HepG2 (cell line): Measurements from ENCODE around the gene C10orf143. TPM values are rescaled to one million over a fixed set of nuclear protein-coding genes. Genes with fewer than 3 reads are reported as not detected.

Experiments used
- ATAC-seq: fragments of 200-7000 bp; cut with Tn5 transposase; 3 replicates; pipeline ENCODE4 v1.9.1; 2020; ENCODE audit warnings: mild to moderate bottlenecking, moderate library complexity
- BruUV-seq: library from RNA; stranded (reverse); fragments of 400-500 nt; replicated peaks from 2 replicates; lab custom pipeline; 2021; lab: Mats Ljungman, UMichigan
- CTCF ChIA-PET: fragments of 300-600 bp; formaldehyde crosslinking; extraction: SDS; loops from one replicate; lab custom pipeline; 2021; ENCODE audit warnings: low total read pairs, inconsistent platforms, low intra/inter-chr PET ratio; lab: Yijun Ruan, JAX
- POLR2A ChIA-PET: fragments of 350-600 bp; sonication (Branson Sonifier 250); formaldehyde crosslinking; loops from one replicate; lab custom pipeline; 2020; ENCODE audit warnings: antibody characterized with exemption, inconsistent platforms; lab: Yijun Ruan, JAX
- DNase-seq: peaks from one replicate; pipeline ENCODE4 v3.0.0-alpha.2; 2015; ENCODE audit warnings: low spot score
- FAIRE-seq: peaks from 3 replicates; lab custom pipeline; 2011; peaks lifted over from hg19 to GRCh38; lab: Jason Lieb, UNC
- H2AFZ ChIP-seq: one replicate; pipeline ENCODE4 v1.6.1; 2011; ENCODE audit warnings: low read length, inconsistent platforms
- H3K27ac ChIP-seq: fragments of 300-600 bp; 3 replicates; pipeline ENCODE4 v1.8.0; 2011; ENCODE audit warnings: mixed run types, mild to moderate bottlenecking, mixed read lengths, low read length, inconsistent platforms; ENCODE audit not compliant: insufficient read depth; ENCODE audit errors: extremely low read length
- H3K27me3 ChIP-seq, 2 experiments: fragments of 200-600 bp in 1 of 2; 2 replicates in 1 of 2; 3 replicates in 1 of 2; pipeline versions ENCODE4 v1.6.0 to v1.8.0; 2011; ENCODE audit warnings: low read length in 2 of 2, mild to moderate bottlenecking in 2 of 2, moderate library complexity in 2 of 2, inconsistent platforms in 1 of 2; ENCODE audit not compliant: insufficient read depth in 2 of 2, control insufficient read depth in 1 of 2
- H3K36me3 ChIP-seq, 2 experiments: fragments of 200-600 bp in 1 of 2; replicated peaks in 1 of 2; 2 replicates in 1 of 2; 3 replicates in 1 of 2; pipeline versions ENCODE4 v1.5.1 to v1.8.0; 2011; ENCODE audit warnings: low read length in 2 of 2, inconsistent platforms in 1 of 2; ENCODE audit not compliant: insufficient read depth in 2 of 2, control insufficient read depth in 1 of 2
- H3K4me1 ChIP-seq: 2 replicates; pipeline ENCODE4 v1.5.1; 2012; ENCODE audit warnings: low read length, inconsistent platforms; ENCODE audit not compliant: insufficient read depth
- H3K4me2 ChIP-seq: 2 replicates; pipeline ENCODE4 v1.6.0; 2011; ENCODE audit warnings: low read depth, low read length, inconsistent platforms
- H3K4me3 ChIP-seq, 3 experiments: fragments of 200-600 bp in 1 of 3; sonication (generic), shearing (Covaris generic) in 1 of 3; replicated peaks in 1 of 3; 2 replicates each; pipeline ENCODE4 v1.5.1; 2011 to 2016; ENCODE audit warnings: low read length in 3 of 3, inconsistent platforms in 2 of 3, low read depth in 2 of 3, mild to moderate bottlenecking in 2 of 3, control low read depth in 1 of 3, mixed read lengths in 1 of 3; ENCODE audit not compliant: insufficient read depth in 1 of 3
- H3K79me2 ChIP-seq: one replicate; pipeline ENCODE4 v1.6.1; 2011; ENCODE audit warnings: low read length, inconsistent platforms; ENCODE audit not compliant: insufficient read depth
- H3K9ac ChIP-seq: 2 replicates; pipeline ENCODE4 v1.6.0; 2011; ENCODE audit warnings: mild to moderate bottlenecking, low read depth, low read length, inconsistent platforms; ENCODE audit not compliant: insufficient read depth
- H3K9me3 ChIP-seq: 2 replicates; pipeline ENCODE4 v1.5.1; 2012; ENCODE audit warnings: mild to moderate bottlenecking, low read length
- H4K20me1 ChIP-seq: 2 replicates; pipeline ENCODE4 v1.6.0; 2011; ENCODE audit warnings: inconsistent platforms, mild to moderate bottlenecking, low read length, moderate library complexity; ENCODE audit not compliant: insufficient read depth
- BRD4 ChIP-seq: sonication (generic); formaldehyde crosslinking; IDR thresholded peaks from 2 replicates; pipeline ENCODE4 v1.4.0; 2020; ENCODE audit warnings: missing genetic modification reagents
- CEBPB ChIP-seq: IDR thresholded peaks from 2 replicates; pipeline ENCODE4 v1.6.1; 2011; ENCODE audit warnings: low read depth, low read length, improper control_type of control experiment, borderline replicate concordance
- FOXO1 ChIP-seq: sonication (generic); formaldehyde crosslinking; IDR thresholded peaks from 2 replicates; pipeline ENCODE4 v1.4.0; 2020; ENCODE audit warnings: missing genetic modification reagents
- HMG20A ChIP-seq: IDR thresholded peaks from 2 replicates; pipeline ENCODE4 v1.6.1; 2016; ENCODE audit warnings: borderline replicate concordance
- NCOR1 ChIP-seq: fragments of 200-600 bp; sonication (generic); IDR thresholded peaks from 2 replicates; pipeline ENCODE4 v1.7.0; 2017; ENCODE audit warnings: antibody characterized with exemption, low read length, borderline replicate concordance
- NR2F2 ChIP-seq: IDR thresholded peaks from 2 replicates; pipeline ENCODE4 v1.6.1; 2012; ENCODE audit warnings: low read depth, inconsistent platforms, borderline replicate concordance
- ONECUT2 ChIP-seq: sonication (generic); formaldehyde crosslinking; IDR thresholded peaks from 2 replicates; pipeline ENCODE4 v1.4.0; 2020; ENCODE audit warnings: missing genetic modification reagents
- POLR2G ChIP-seq: fragments of 200-400 bp; formaldehyde crosslinking; IDR thresholded peaks from 2 replicates; pipeline ENCODE4 v1.6.1; 2018; ENCODE audit warnings: mild to moderate bottlenecking, low read depth, low read length, moderate library complexity
- SMARCE1 ChIP-seq: fragments of 450-650 bp; IDR thresholded peaks from 2 replicates; pipeline ENCODE4 v1.6.1; 2017; ENCODE audit warnings: borderline replicate concordance
- STAG1 ChIP-seq: sonication (generic); formaldehyde crosslinking; IDR thresholded peaks from 2 replicates; pipeline ENCODE4 v1.4.0; 2020; ENCODE audit warnings: missing genetic modification reagents
- ZNF251 ChIP-seq: sonication (generic); formaldehyde crosslinking; IDR thresholded peaks from 2 replicates; pipeline ENCODE4 v1.9.0; 2021; ENCODE audit warnings: mild to moderate bottlenecking, missing genetic modification reagents
- ZNF263 ChIP-seq: sonication (generic); formaldehyde crosslinking; IDR thresholded peaks from 2 replicates; pipeline ENCODE4 v1.4.0; 2020; ENCODE audit warnings: missing genetic modification reagents
- ZNF501 ChIP-seq: sonication (generic); formaldehyde crosslinking; IDR thresholded peaks from 2 replicates; pipeline ENCODE4 v1.5.1; 2020; ENCODE audit warnings: mild to moderate bottlenecking, moderate library complexity, missing genetic modification reagents
- ZNF747 ChIP-seq: sonication (generic); formaldehyde crosslinking; IDR thresholded peaks from 2 replicates; pipeline ENCODE4 v1.8.1; 2023; ENCODE audit warnings: missing genetic modification reagents, mild to moderate bottlenecking, borderline replicate concordance
- WGBS: methylation state at CpG from one replicate; pipeline ENCODE4 v1.1.6; 2017; ENCODE audit warnings: low lambda C conversion rate; 5-methylcytosine and 5-hydroxymethylcytosine counted together
- in situ Hi-C: cut with HindIII; loops from 2 replicates; pipeline ENCODE4 v1.10.0; 2017; ENCODE audit warnings: low pct_unique_long_range_greater_than_20kb; ENCODE audit not compliant: extremely low pct_ligation_motif_present
- intact Hi-C: fragments of 100-400 bp; cut with micrococcal nuclease; formaldehyde crosslinking; loops from one replicate; pipeline ENCODE4 v1.10.0; 2022; ENCODE audit not compliant: unreplicated experiment
- polyA plus RNA-seq, 8 experiments: library from polyadenylated mRNA; depleted of rRNA in 3 of 8; stranded (reverse) in 7 of 8; unstranded in 1 of 8; fragments of >200 nt; fragmentation: Illumina TruSeq in 4 of 8; extraction: Trizol in 4 of 8; gene quantifications; 2 replicates each; pipeline versions ENCODE4 v1.2.1 to v1.2.3, GENCODE V29; 2011 to 2016; ENCODE audit warnings: low read depth in 4 of 8, missing spikeins in 1 of 8, mixed read lengths in 1 of 8; ENCODE audit not compliant: insufficient read depth in 1 of 8
- total RNA-seq, 5 experiments: library from RNA; depleted of rRNA; stranded (reverse); fragments of >200 nt; fragmentation: Illumina TruSeq; extraction: Trizol; gene quantifications; 2 replicates each; pipeline ENCODE4 v1.2.3, GENCODE V29; 2016; ENCODE audit warnings: low read depth in 1 of 5
- TF ChIP-seq, protein P1 (sequence below): sonication (generic); formaldehyde crosslinking; conservative IDR thresholded peaks from 2 replicates; pipeline ENCODE4 v1.4.0; 2020; ENCODE audit warnings: mild to moderate bottlenecking, missing genetic modification reagents, moderate library complexity
- TF ChIP-seq, protein P2 (sequence below): sonication (generic); formaldehyde crosslinking; IDR thresholded peaks from 2 replicates; pipeline ENCODE4 v1.5.0; 2020; ENCODE audit warnings: mild to moderate bottlenecking, missing genetic modification reagents, moderate library complexity

Gene C10orf143
- total and polyA plus RNA-seq, 2 of the 13 experiments (the other 11 are each of a cell fraction or from before 2014, with no cell fraction given) = 0.21 to 0.91 TPM

DNA sequence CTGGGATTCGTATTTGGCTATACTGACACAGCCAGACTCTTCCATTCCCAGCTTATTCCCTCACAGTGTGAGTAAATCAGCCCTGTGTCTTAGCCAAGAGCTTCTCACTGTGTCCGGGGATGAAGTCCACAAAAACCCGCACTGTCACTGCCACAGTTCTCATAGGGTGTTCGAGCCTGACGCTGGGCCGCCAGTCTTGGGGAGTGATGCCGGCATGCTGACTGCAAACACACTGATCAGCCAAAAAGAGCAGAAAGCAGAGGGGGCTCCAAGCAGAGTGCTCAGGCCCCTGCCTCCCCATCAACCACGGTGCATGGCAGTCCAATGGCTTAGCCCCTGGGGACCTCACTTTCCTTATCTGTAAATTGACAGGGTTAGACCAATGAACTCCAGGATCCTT, 36.7 kb downstream of the C10orf143 start:
- ATAC-seq = no peak

More for the DNA sequence above, 36.7 kb downstream of the C10orf143 start:
- H3K4me3 ChIP-seq = no peak overlapping the region
- no peaks in the 10 kb centered on the region for H4K20me1 ChIP-seq
- no peak overlapping the region for H3K4me2 ChIP-seq
- no peaks in the 10 kb centered on the region for H3K4me1 ChIP-seq
- intact Hi-C loops (no loop called here), in situ Hi-C loops (no loop called here)
- 50% methylated on average over 7 of the region's 8 CpGs for WGBS
- H3K27ac ChIP-seq = no peak overlapping the region
- DNase-seq = no peak
- no peak overlapping the region for H2AFZ ChIP-seq
- FAIRE-seq = no peak
- H3K36me3 ChIP-seq = no peaks in the 10 kb centered on the region
- no peaks in the 10 kb centered on the region for H3K9me3 ChIP-seq
- no peaks in the 10 kb centered on the region for H3K79me2 ChIP-seq
- BruUV-seq = no TSS peak
- CTCF ChIA-PET = no interaction called here
- H3K27me3 ChIP-seq = peaks cover 0 to 1% of the 10 kb centered on the region in 2 experiments; a peak in 1 of 5 replicates
- H3K9ac ChIP-seq = no peak overlapping the region
- POLR2A ChIA-PET = no interaction called here
- TF ChIP-seq BRD4 (CRISPR knock-in tag) (no peak), CEBPB (no peak), ZNF501 (no peak), ZNF251 (no peak), HMG20A (no peak), STAG1 (CRISPR knock-in tag) (no peak), SMARCE1 (no peak), ZNF263 (no peak), NR2F2 (no peak), POLR2G (no peak), ZNF747 (CRISPR knock-in tag) (no peak), NCOR1 (no peak), ONECUT2 (CRISPR knock-in tag) (no peak), FOXO1 (CRISPR knock-in tag) (no peak)
- TF ChIP-seq, protein P1, sequence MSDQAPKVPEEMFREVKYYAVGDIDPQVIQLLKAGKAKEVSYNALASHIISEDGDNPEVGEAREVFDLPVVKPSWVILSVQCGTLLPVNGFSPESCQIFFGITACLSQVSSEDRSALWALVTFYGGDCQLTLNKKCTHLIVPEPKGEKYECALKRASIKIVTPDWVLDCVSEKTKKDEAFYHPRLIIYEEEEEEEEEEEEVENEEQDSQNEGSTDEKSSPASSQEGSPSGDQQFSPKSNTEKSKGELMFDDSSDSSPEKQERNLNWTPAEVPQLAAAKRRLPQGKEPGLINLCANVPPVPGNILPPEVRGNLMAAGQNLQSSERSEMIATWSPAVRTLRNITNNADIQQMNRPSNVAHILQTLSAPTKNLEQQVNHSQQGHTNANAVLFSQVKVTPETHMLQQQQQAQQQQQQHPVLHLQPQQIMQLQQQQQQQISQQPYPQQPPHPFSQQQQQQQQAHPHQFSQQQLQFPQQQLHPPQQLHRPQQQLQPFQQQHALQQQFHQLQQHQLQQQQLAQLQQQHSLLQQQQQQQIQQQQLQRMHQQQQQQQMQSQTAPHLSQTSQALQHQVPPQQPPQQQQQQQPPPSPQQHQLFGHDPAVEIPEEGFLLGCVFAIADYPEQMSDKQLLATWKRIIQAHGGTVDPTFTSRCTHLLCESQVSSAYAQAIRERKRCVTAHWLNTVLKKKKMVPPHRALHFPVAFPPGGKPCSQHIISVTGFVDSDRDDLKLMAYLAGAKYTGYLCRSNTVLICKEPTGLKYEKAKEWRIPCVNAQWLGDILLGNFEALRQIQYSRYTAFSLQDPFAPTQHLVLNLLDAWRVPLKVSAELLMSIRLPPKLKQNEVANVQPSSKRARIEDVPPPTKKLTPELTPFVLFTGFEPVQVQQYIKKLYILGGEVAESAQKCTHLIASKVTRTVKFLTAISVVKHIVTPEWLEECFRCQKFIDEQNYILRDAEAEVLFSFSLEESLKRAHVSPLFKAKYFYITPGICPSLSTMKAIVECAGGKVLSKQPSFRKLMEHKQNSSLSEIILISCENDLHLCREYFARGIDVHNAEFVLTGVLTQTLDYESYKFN (CRISPR knock-in tag) = no peak
- TF ChIP-seq, protein P2, sequence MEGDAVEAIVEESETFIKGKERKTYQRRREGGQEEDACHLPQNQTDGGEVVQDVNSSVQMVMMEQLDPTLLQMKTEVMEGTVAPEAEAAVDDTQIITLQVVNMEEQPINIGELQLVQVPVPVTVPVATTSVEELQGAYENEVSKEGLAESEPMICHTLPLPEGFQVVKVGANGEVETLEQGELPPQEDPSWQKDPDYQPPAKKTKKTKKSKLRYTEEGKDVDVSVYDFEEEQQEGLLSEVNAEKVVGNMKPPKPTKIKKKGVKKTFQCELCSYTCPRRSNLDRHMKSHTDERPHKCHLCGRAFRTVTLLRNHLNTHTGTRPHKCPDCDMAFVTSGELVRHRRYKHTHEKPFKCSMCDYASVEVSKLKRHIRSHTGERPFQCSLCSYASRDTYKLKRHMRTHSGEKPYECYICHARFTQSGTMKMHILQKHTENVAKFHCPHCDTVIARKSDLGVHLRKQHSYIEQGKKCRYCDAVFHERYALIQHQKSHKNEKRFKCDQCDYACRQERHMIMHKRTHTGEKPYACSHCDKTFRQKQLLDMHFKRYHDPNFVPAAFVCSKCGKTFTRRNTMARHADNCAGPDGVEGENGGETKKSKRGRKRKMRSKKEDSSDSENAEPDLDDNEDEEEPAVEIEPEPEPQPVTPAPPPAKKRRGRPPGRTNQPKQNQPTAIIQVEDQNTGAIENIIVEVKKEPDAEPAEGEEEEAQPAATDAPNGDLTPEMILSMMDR (CRISPR knock-in tag) = no peak
- TF ChIP-seq, all 625 proteins: peak for 0
